Measurements from ENCODE around the gene TMPRSS7.

DNA sequence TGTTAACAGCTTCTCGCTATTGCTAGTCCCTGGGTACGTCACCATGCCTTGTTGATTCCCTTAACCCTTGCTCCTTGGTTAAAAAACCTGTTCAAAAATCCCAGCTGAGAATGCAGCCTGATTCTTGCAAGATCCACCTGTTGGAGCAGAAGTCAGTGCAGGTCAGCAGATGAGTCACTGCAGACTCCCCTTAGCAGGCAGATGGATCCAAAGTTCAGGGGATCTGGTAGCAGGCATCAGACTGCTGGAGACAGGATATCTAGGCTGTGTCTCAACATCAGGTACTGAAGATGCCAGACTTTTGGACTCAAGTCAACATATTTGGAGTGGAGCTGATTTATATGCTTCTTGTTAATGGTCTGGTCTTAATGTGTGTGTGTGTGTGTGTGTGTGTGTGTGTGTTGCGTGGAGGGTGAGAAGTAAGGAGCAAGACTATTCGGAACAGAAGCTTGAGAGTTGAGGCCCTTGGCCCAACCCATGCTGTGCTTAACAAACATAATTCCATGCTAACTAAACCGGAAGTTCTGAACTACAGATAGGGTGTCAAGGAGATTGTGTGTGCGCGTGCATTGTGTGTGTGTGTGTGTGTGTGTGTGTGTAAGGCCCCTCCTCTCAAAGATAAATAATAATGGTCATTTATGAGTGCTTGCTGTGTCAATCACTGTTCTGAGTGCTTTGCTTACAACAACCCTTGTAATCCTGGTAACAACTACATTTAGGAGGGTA, 50.6 kb downstream of the TMPRSS7 start:
- TF ChIP-seq, protein P1, sequence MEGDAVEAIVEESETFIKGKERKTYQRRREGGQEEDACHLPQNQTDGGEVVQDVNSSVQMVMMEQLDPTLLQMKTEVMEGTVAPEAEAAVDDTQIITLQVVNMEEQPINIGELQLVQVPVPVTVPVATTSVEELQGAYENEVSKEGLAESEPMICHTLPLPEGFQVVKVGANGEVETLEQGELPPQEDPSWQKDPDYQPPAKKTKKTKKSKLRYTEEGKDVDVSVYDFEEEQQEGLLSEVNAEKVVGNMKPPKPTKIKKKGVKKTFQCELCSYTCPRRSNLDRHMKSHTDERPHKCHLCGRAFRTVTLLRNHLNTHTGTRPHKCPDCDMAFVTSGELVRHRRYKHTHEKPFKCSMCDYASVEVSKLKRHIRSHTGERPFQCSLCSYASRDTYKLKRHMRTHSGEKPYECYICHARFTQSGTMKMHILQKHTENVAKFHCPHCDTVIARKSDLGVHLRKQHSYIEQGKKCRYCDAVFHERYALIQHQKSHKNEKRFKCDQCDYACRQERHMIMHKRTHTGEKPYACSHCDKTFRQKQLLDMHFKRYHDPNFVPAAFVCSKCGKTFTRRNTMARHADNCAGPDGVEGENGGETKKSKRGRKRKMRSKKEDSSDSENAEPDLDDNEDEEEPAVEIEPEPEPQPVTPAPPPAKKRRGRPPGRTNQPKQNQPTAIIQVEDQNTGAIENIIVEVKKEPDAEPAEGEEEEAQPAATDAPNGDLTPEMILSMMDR (conservative IDR thresholded peaks at IDR 0.05; ENCODE audit: low read depth in 2 of 2) = no peak
- TF ChIP-seq, protein P2, sequence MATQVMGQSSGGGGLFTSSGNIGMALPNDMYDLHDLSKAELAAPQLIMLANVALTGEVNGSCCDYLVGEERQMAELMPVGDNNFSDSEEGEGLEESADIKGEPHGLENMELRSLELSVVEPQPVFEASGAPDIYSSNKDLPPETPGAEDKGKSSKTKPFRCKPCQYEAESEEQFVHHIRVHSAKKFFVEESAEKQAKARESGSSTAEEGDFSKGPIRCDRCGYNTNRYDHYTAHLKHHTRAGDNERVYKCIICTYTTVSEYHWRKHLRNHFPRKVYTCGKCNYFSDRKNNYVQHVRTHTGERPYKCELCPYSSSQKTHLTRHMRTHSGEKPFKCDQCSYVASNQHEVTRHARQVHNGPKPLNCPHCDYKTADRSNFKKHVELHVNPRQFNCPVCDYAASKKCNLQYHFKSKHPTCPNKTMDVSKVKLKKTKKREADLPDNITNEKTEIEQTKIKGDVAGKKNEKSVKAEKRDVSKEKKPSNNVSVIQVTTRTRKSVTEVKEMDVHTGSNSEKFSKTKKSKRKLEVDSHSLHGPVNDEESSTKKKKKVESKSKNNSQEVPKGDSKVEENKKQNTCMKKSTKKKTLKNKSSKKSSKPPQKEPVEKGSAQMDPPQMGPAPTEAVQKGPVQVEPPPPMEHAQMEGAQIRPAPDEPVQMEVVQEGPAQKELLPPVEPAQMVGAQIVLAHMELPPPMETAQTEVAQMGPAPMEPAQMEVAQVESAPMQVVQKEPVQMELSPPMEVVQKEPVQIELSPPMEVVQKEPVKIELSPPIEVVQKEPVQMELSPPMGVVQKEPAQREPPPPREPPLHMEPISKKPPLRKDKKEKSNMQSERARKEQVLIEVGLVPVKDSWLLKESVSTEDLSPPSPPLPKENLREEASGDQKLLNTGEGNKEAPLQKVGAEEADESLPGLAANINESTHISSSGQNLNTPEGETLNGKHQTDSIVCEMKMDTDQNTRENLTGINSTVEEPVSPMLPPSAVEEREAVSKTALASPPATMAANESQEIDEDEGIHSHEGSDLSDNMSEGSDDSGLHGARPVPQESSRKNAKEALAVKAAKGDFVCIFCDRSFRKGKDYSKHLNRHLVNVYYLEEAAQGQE (IDR thresholded peaks at IDR 0.05; ENCODE audit: unreplicated experiment) = no peak
- TF ChIP-seq POLR2AphosphoS5 (IDR thresholded peaks at IDR 0.05; ENCODE audit: low read depth) (no peak), JUNB (IDR thresholded peaks at IDR 0.05; ENCODE audit: unreplicated experiment) (no peak)

Measured in GM23338 (cell line).